ENCODE data around the gene CADM2.
"Not testable (repeated sequence)": the region's sequence is repeated elsewhere in the genome, so short reads cannot be mapped to it uniquely, and the experiment has no call there.

CADM2 gene

DNA sequence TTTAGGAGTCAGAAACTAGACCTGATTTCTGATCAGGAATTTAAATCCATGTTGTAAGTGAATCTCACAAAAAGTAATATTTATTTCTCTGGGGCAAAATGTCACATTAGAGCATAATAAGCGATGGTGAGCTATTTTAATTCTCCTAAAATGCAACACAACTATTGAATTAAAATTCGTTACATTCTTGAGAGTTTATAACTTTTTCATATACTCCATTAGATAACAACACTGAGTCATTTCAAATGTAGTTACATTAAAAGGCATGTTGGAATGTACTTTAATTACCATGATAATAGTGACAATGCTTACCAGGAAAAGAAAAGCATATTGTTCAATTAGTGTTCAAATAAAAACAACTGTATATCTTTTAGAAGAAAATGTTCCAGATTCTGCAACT, 116.9 kb downstream of the CADM2 start:
- no peak for DNase-seq (ENCODE audit: low read depth, low spot score)

DNA sequence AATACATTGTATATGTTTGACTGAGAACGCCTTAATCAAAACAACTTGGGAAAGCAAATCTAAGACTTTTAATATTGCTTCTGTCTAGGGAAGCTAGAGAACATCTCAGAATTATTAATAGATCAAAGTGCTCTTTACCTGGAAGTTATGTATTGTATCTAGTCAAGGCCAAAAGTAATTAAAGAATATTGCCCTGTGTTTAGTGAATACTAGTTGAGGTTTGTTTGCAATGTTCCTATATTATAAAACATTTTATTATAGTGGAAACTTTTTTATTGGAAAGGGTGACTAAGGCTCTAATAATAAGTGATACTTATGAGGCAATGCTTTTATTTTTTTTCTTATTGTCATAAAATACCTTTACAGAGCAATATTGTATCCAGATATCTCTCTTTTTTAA, 118.2 kb downstream of the CADM2 start:
- DNase-seq (ENCODE audit: low read depth, low spot score): no peak

DNA sequence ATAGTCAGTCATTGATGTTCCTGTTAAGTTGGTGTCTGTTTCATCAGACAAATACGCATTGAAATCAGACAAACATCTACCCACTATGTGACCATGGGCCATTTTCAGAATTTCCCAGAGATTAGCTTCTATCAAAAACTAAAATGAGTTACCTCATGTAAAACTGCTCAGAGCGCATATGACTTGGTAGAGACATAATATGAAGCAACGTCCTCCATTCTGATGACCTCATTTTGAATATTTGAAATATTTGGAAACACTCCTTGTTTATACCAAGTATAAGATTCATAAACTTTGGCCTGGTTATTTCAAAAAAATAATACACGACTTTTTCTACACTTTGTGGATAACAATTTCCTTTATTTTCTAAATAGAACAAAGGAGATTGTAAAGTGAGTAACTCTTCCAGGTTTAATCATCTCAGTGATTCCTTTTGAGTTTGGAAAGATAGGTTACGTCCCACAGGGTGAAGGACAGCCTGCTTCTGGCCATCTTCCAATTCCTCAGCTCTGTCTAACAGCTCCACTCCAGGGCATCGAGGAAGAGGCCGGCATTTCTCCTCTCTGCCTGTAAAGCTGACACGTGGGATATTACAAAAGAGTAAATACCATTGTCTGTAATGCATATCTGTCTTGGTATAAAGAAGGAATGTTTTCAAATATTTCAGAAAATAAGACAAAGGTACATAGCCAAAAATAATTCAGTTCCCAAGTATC, 122.6 kb downstream of the CADM2 start:
- DNase-seq (ENCODE audit: low read depth, low spot score): no peak

DNA sequence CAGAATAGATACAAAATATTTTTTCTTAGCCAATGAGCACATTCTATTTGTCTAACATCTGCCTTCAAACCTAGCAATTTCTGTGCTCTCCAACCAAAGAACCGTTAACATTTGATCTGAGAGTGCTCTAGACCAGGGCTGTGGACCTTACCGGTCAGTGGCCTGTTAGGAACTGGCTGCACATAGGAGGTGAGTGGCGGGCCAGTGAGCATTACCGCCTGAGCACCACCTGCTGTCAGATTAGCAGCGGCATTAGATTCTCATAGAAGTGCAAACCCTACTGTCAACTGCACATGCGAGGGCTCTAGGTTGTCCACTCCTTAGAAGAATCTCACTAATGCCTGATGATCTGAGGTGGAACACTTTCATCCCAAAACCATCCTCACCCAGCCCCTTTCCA, 131.7 kb downstream of the CADM2 start:
- no peak for DNase-seq (ENCODE audit: low read depth, low spot score)

DNA sequence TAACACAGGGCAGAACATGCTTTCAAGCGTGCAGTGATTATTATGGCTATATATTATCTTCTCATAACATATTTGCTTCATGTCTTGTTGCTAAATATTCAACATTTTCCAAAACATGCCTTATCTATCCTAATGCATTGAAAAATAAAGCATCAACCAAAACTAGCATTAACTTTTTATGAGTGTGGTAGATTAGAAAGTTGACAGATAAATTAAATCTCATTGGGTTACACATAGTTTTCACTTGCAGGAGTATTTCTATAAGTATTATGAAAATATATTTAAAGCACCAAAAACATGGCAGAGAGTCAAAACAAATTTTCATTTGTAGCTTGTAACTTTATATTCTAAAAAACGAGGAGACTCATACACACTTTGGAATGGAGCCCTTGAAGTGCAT, 141.5 kb downstream of the CADM2 start:
- DNase-seq (ENCODE audit: low read depth, low spot score): no peak

DNA sequence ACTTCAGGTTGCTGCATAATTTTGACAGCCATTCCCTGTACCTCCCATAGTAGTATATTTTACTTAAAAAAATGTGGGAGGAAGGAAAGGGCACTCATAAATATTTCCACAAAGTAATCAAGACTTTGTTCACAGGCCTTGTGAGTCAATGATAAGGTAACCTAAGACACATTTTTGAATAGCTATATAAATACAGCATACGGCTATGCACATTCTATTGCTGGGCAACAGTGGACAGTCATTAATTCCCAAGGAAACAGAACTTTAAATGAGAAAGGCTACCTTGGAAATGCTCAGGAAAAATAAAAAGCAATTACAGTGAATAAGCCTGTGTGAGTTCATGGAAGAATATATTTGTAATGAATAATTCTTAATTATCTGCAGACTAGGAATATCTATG, 144.0 kb downstream of the CADM2 start:
- DNase-seq (ENCODE audit: low read depth, low spot score): no peak

DNA sequence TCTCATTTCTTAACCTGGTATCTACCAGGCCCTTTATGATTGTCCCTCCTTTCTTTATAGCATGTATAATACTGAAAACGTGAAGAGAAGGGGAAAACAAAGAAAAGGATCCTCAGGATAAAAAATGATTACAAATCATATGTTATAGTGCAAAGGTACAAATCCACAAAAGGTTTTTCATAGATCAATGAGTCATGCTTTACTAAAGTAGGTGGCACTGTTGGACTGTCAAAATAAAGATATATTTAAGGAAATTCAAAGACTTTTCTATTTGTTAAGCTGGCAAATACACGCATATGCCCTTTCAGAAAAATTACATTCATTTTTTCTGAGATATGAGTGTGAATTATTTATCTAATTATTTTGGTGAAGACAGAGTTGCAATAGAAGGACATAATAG, 151.6 kb downstream of the CADM2 start:
- no peak for DNase-seq (ENCODE audit: low read depth, low spot score)

DNA sequence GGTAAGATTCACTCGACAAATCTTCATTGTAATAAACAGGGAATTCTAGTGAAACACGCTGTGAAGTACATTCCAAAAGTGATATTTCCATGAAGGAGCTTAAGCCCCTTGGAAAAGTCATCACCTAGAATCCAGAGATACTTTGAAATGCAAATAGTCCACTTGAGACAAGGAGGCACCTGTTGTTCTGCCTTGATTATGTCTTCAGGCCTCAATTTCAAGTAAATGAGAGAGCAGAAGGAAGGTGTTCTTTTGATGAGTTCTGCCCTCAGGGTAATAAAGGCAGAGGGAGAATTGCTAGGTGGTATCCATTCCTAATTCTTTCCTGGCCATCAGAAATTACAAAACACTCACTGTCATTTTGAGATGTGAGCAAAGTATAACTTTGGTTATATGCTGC, 162.1 kb downstream of the CADM2 start:
- DNase-seq (ENCODE audit: low read depth, low spot score): no peak

DNA sequence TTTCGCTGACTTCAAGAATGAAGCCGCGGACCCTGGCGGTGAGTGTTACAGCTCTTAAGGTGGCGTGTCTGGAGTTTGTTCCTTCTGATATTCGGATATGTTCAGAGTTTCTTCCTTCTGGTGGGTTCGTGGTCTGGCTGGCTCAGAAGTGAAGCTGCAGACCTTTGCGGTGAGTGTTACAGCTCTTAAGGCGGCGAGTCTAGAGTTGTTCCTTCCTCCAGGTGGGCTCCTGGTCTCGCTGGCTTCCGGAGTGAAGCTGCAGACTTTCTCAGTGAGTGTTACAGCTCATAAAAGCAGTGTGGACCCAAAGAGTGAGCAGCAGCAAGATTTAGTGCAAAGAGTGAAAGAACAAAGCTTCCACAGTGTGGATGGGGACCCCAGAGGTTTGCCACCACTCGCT, 174.1 kb downstream of the CADM2 start:
- not testable (repeated sequence) for DNase-seq (ENCODE audit: low read depth, low spot score)

DNA sequence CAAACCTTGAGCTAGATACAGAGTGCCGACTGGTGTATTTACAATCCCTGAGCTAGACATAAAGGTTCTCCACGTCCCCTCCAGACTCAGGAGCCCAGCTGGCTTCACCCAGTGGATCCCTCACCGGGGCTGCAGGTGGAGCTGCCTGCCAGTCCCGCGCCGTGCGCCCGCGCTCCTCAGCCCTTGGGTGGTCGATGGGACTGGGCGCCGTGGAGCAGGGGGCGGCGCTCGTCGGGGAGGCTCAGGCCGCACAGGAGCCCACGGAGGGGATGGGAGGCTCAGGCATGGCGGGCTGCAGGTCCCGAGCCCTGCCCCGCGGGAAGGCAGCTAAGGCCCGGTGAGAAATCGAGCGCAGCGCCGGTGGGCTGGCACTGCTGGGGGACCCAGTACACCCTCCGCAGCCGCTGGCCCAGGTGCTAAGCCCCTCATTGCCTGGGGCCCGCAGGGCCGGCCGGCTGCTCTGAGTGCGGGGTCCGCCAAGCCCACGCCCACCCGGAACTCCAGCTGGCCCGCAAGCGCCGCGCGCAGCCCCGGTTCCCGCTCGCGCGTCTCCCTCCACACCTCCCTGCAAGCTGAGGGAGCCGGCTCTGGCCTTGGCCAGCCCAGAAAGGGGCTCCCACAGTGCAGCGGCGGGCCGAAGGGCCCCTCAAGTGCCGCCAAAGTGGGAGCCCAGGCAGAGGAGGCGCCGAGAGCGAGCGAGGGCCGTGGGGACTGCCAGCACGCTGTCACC, 175.1 kb downstream of the CADM2 start:
- not testable (repeated sequence) for DNase-seq (ENCODE audit: low read depth, low spot score)

DNA sequence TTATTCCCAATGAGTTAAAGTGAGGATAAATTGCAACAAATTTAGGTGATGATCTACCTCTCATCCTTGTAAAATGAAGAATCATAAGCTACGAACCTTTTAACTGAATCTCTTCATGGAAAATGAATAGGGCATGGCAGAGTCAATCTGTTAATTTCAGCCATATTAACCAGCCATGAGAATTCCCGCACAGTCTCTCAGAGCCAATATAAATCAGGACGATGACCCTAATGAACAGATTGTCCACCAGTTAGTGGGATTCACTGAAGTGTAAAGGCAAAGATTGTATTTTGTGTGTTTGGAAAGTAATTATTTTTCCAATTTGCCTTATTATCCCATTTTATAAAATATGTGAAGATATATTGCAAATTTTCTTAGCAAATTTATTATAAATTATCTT, 183.8 kb downstream of the CADM2 start:
- DNase-seq (ENCODE audit: low read depth, low spot score): no peak

DNA sequence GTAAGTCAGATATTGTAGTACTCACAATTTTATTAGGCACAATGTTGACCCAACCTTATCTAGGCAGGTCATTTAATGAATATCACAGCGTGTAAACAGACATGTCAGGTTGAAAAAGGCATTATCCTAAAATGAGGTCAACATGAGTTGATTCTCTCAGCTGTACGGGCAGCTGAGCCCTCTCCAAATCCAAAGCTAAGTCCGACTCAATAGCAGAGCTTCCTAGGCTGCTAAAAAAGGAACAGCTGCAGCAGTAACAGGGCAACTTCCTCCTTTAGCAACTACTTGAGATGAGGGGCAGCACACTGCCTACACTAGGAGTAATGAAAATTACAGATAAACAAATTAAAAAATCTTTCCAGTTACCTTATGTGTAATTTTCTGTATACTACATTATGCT, 189.2 kb downstream of the CADM2 start:
- no peak for DNase-seq (ENCODE audit: low read depth, low spot score)

DNA sequence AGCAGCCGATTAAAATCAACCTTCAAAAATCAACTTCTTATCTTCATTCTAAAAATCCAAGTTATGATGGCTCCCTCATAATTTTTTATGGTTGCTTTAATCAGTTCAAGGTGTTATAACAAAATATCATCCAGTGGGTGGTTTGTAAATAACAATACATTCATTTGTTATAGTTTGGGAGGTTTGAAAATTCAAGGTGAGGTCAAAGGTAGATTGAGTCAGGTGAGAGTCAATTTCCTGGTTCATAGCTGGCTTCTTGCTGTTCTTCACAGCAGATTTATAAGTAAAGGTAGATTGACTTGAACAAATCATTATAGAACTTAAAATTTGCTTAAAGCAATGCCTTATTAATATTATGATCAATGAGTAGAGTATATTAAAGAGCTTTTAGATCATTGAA, 192.8 kb downstream of the CADM2 start:
- DNase-seq (ENCODE audit: low read depth, low spot score): no peak

DNA sequence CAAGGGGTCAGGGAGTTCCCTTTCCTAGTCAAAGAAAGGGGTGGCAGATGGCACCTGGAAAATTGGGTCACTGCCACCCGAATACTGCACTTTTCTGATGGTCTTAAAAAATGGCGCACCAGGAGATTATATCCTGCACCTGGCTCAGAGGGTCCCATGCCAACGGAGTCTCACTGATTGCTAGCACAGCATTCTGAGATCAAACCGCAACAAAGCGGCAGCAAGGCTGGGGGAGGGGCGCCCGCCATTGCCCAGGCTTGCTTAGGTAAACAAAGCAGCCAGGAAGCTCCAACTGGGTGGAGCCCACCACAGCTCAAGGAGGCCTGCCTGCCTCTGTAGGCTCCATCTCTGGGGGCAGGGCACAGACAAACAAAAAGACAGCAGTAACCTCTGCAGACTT, 194.5 kb downstream of the CADM2 start:
- DNase-seq (ENCODE audit: low read depth, low spot score): not testable (repeated sequence)

DNA sequence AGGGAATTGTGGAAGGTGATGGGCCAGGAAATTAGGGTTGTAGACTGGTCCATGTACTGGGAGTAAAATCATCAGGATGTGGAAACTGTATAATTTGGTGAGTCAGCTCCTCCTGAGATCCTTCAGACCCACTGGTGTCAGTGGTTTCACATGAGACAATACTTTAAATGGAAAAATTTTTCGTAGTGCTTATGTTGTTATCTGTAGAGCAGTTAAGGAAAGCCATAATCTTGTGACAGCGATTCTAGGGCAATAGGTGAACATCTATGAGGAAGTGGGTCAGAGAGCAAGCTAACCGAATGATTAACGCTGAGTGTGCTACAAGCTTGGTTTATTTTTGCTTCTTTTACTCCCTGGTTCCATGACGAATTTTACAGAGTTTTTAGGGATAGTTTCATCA, 200.6 kb downstream of the CADM2 start:
- DNase-seq (ENCODE audit: low read depth, low spot score): no peak

DNA sequence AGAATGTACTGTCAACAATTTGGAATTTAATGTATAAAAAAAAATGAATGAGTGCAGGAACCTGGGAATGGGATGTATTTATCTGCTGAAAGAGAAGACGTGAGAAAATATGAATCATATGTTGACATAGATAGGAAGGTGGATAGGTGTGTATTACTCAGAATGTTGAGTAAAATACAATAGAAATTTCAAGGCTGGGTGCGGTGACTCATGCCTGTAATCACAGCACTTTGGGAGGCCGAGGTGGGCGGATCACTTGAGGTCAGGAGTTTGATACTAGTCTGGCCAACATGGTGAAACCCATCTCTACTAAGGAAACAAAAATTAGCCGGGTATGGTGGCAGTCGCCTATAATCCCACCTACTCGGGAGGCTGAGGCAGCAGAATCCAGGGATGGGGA, 202.8 kb downstream of the CADM2 start:
- DNase-seq (ENCODE audit: low read depth, low spot score): no peak

DNA sequence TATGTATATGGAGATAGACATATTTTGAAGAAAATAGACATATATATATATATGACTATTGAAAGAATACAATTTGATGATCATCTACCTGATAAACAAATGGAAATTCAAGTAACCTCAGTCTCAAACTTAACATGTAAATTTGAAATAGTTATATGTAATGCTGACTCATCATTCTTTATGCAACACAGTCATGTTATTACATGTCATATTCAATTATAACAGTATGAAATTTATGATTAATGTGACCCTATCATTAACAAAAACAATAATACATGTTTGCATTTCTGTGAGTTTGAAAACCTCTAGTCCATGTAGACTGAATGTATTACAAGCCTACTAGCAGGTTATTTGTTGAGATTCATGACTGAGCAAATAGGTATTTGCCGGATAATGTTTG, 204.1 kb downstream of the CADM2 start:
- DNase-seq (ENCODE audit: low read depth, low spot score): no peak

DNA sequence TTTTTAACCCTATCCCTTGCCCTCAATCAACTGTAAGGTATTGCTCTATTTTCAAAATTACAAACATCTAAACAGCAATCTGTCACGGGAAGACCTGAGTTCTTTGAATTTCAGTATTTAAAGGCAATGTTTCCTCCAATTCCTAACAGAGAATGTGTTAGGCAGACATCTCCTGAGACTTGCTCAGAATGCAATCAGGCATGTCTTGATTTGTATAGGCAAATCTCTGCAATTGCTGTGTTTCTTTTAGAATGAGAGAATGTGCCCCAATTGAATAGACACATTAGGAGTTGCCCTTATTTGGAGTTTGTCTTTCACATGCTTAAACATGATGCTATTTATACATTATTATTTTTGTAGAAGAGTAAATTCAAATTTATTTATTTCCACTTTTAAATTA, 205.6 kb downstream of the CADM2 start:
- no peak for DNase-seq (ENCODE audit: low read depth, low spot score)

DNA sequence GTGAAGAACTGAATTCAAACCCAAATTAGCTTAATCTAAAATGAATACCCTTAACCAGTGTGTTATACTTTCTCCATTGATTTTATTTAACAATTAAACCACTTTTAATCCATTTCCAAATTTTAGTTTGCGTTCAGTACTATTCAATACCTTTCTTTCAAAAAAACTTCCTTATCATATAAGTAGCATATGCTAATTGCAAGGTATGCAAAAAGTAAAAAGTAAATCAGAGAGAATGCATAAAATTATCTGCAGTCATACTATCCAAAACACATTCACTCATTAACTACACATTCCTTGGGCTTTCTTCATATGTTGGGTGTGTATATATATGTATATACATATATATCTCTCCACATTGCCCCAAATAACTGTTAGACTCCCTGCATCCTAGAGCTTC, 208.8 kb downstream of the CADM2 start:
- DNase-seq (ENCODE audit: low read depth, low spot score): no peak

DNA sequence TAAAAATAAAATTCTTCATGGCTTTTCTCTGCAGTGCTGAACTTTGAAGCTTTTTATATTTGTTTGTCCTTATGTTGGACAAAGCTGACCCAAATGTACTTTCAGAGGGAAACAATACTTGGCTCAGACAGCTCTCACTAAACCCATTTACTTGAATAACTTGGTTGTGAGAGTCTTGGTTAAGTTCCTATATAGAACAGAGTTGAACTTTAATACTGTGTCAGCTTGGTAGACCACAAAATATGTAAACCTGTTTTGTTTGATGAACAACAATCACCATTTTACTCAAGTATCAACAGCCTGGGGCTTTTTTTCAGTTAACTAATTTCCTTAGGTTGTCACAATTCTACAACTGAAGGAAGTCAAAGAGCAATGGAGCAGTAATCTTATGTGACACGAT, 211.9 kb downstream of the CADM2 start:
- no peak for DNase-seq (ENCODE audit: low read depth, low spot score)

DNA sequence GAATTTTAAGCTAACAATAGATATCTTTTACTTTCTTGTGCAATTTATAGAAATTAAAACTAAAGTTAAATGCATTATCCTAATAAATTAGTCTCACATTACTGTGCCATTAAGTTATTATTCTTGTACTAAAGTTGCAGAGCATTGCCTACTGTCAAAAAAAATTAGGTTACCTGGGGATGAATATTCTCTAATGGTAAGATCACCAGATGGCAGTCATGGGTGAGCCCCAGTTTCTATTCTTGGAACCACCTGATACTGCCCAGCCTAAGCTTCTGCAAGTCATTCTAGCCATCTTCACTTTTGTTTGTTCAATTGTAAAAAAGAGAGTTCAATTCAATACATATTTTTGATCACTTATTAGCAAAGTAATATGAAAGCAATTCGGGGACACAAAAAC, 213.2 kb downstream of the CADM2 start:
- DNase-seq (ENCODE audit: low read depth, low spot score): no peak

DNA sequence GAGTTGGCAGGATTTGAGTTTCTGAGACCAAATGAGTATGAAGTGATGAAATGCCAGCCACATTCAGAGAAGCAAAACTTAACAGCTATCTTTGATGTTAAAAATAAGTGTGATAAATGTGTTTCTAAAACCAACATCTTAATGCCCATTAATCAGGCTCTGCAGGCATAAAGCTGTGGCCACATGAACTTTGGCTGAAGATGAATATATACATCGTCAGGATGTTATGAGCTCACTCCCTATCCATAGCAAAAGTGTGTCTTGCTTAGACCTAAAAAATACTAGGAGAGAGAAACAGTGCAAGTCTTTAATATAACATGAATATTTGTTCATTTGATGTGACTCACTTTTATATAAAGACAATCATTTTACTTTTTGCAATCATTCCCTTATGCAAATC, 218.0 kb downstream of the CADM2 start:
- DNase-seq (ENCODE audit: low read depth, low spot score): no peak

DNA sequence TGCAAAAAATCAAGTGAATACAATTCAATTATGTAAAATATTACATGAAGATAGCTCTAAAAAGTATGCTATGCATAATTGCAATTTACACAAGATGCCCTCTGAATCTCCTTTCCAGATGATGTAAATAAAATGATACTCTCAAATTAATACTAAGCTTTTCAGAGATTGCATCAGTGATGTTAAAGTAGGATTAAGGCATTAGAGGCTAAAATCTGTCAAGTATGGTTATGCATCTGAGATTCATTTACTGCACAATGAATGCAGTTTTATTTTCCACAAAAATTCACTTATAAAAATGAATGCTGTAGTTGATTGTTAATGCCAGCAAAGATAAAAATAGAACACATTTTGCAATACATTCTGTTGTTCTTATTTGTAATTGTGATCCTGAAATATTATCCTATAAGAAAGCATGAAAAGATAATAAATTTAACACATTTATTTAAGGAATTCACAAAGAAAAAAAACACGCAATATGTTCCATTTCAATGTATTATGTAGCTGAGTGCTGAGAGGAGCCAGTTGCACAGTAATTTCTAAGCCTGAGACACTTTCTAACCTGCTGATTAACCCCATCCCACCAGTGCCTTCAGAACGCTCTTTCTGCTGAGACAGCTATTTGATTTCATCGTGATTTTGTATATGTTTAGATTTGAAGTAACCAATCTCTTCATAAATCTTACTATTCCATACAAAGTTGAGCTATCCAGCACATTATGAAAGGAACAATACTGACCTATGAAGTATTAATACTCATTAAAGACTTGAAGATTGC, 224.4 kb downstream of the CADM2 start:
- no peak for DNase-seq (ENCODE audit: low read depth, low spot score)
